SK-N-SH treated with all-trans-retinoic acid at 6 μM for 48 hours (cell line): ENCODE measurements around the gene KIRREL2.
"Not testable (repeated sequence)": the region's sequence is repeated elsewhere in the genome, so short reads cannot be mapped to it uniquely, and the experiment has no call there.

ENCODE experiments used
- ATAC-seq: fragments of 200-7000 bp; cut with Tn5 transposase; 3 replicates; pipeline ENCODE4 v1.9.1; 2020; ENCODE audit warnings: mild to moderate bottlenecking, moderate library complexity
- ARNTL ChIP-seq: fragments of 450-650 bp; formaldehyde crosslinking; IDR thresholded peaks from 2 replicates; pipeline ENCODE4 v1.5.0; 2020; ENCODE audit warnings: low read depth, mild to moderate bottlenecking, moderate library complexity, borderline replicate concordance
- BACH2 ChIP-seq: fragments of 250-450 bp; sonication (Bioruptor Pico); IDR thresholded peaks from 2 replicates; pipeline ENCODE4 v1.9.0; 2021; ENCODE audit warnings: mild to moderate bottlenecking, borderline replicate concordance
- CREB5 ChIP-seq: fragments of 250-450 bp; sonication (Bioruptor Pico); IDR thresholded peaks from 2 replicates; pipeline ENCODE4 v1.5.1; 2020; ENCODE audit warnings: low read depth, mild to moderate bottlenecking, moderate library complexity
- CSRNP3 ChIP-seq: fragments of 250-450 bp; sonication (Bioruptor Pico); IDR thresholded peaks from 2 replicates; pipeline ENCODE4 v1.5.1; 2021; ENCODE audit warnings: mild to moderate bottlenecking, moderate library complexity
- ESRRG ChIP-seq: fragments of 250-450 bp; sonication (Bioruptor Pico); IDR thresholded peaks from 2 replicates; pipeline ENCODE4 v1.6.1; 2021; ENCODE audit warnings: mild to moderate bottlenecking
- OSR1 ChIP-seq: fragments of 250-450 bp; sonication (Bioruptor Pico); IDR thresholded peaks from 2 replicates; pipeline ENCODE4 v1.8.0; 2022; ENCODE audit warnings: moderate library complexity, mild to moderate bottlenecking, inconsistent platforms
- PATZ1 ChIP-seq: fragments of 250-450 bp; sonication (Bioruptor Pico); IDR thresholded peaks from 2 replicates; pipeline ENCODE4 v1.8.0; 2020; ENCODE audit warnings: mild to moderate bottlenecking, moderate library complexity, borderline replicate concordance
- PPARA ChIP-seq: fragments of 250-450 bp; sonication (Bioruptor Pico); IDR thresholded peaks from 2 replicates; pipeline ENCODE4 v1.5.0; 2020; ENCODE audit warnings: mild to moderate bottlenecking, borderline replicate concordance
- RARB ChIP-seq: fragments of 250-450 bp; sonication (Bioruptor Pico); IDR thresholded peaks from 2 replicates; pipeline ENCODE4 v1.8.0; 2021; ENCODE audit warnings: mild to moderate bottlenecking, moderate library complexity
- SNAI2 ChIP-seq: fragments of 250-450 bp; sonication (Bioruptor Pico); IDR thresholded peaks from 2 replicates; pipeline ENCODE4 v1.5.0; 2020; ENCODE audit warnings: mild to moderate bottlenecking, moderate library complexity
- TCF4 ChIP-seq: fragments of 250-450 bp; sonication (Bioruptor Pico); IDR thresholded peaks from 2 replicates; pipeline ENCODE4 v1.8.0; 2021; ENCODE audit warnings: mild to moderate bottlenecking, moderate library complexity, borderline replicate concordance
- TOX ChIP-seq: fragments of 250-450 bp; sonication (Bioruptor Pico); IDR thresholded peaks from 2 replicates; pipeline ENCODE4 v1.8.0; 2021; ENCODE audit warnings: mild to moderate bottlenecking, moderate library complexity, borderline replicate concordance
- ZC3H10 ChIP-seq: fragments of 250-450 bp; sonication (Bioruptor Pico); IDR thresholded peaks from 2 replicates; pipeline ENCODE4 v1.5.1; 2021; ENCODE audit warnings: mild to moderate bottlenecking, moderate library complexity
- ZFP3 ChIP-seq: fragments of 250-450 bp; sonication (Bioruptor Pico); IDR thresholded peaks from 2 replicates; pipeline ENCODE4 v1.5.0; 2020; ENCODE audit warnings: mild to moderate bottlenecking, moderate library complexity
- ZFP30 ChIP-seq: fragments of 450-650 bp; formaldehyde crosslinking; IDR thresholded peaks from 2 replicates; pipeline ENCODE4 v1.5.0; 2022; ENCODE audit warnings: mild to moderate bottlenecking, moderate library complexity
- ZNF70 ChIP-seq: fragments of 450-650 bp; formaldehyde crosslinking; IDR thresholded peaks from 2 replicates; pipeline ENCODE4 v1.5.0; 2020; ENCODE audit warnings: mild to moderate bottlenecking, moderate library complexity
- ZNF8 ChIP-seq: fragments of 450-650 bp; formaldehyde crosslinking; IDR thresholded peaks from 2 replicates; pipeline ENCODE4 v1.5.0; 2020; ENCODE audit warnings: mild to moderate bottlenecking, moderate library complexity

The KIRREL2 gene

GRCh38 chr19:35828692-35829301 lies 27.9 kb upstream of the KIRREL2 start (continued):
- TF ChIP-seq ESRRG (no peak), TOX (CRISPR knock-in tag) (no peak), SNAI2 (CRISPR knock-in tag) (no peak), TCF4 (CRISPR knock-in tag) (no peak)

- ATAC-seq = no peak
- no peak for TF ChIP-seq CSRNP3 (CRISPR knock-in tag)
- TF ChIP-seq ARNTL (CRISPR knock-in tag) = no peak
- no peak for TF ChIP-seq ZC3H10 (CRISPR knock-in tag)
Measured at GRCh38 chr19:35830986-35831385, 25.7 kb upstream of the KIRREL2 start.

- no peak for TF ChIP-seq ZFP30 (CRISPR knock-in tag)
- TF ChIP-seq TOX (CRISPR knock-in tag) = no peak
- no peak for TF ChIP-seq SNAI2 (CRISPR knock-in tag)
- TF ChIP-seq BACH2 (CRISPR knock-in tag) = no peak
- no peak for TF ChIP-seq CREB5 (CRISPR knock-in tag)
- TF ChIP-seq ZNF8 (CRISPR knock-in tag) = no peak
- no peak for TF ChIP-seq OSR1 (CRISPR knock-in tag)
- TF ChIP-seq RARB (CRISPR knock-in tag) = no peak
- TF ChIP-seq PPARA (CRISPR knock-in tag) = no peak
- no peak for TF ChIP-seq ZNF70
- no peak for TF ChIP-seq ZFP3 (CRISPR knock-in tag)
- no peak for ATAC-seq
Measured at GRCh38 chr19:35832054-35832453, 24.7 kb upstream of the KIRREL2 start.

- no peak for ATAC-seq
- no peak for TF ChIP-seq ARNTL (CRISPR knock-in tag)
- TF ChIP-seq PATZ1 (CRISPR knock-in tag) = no peak
- no peak for TF ChIP-seq RARB (CRISPR knock-in tag)
- TF ChIP-seq, all 23 proteins: peak for 0
Measured at GRCh38 chr19:35833972-35834371, 22.7 kb upstream of the KIRREL2 start.

GRCh38 chr19:35836096-35836495 lies 20.6 kb upstream of the KIRREL2 start:
- not testable (repeated sequence) for ATAC-seq

GRCh38 chr19:35841961-35842595 lies 14.6 kb upstream of the KIRREL2 start:
- no peak for ATAC-seq
- TF ChIP-seq ZNF8 (CRISPR knock-in tag) (no peak), CREB5 (CRISPR knock-in tag) (no peak), ARNTL (CRISPR knock-in tag) (no peak), ESRRG (no peak), PPARA (CRISPR knock-in tag) (no peak), OSR1 (CRISPR knock-in tag) (no peak)
